GM19099 (cell line): Measurements from ENCODE around the gene VGF.
A peak's percentile ranks its signal among the peaks of the same experiment; 100 is the strongest.

Source experiments
- POLR2A ChIP-seq: IDR thresholded peaks from 3 replicates; pipeline ENCODE4 v1.6.1; 2011; ENCODE audit warnings: low read depth; ENCODE audit not compliant: insufficient read length; ENCODE audit errors: extremely low read depth

The VGF gene

GRCh38 chr7:101170617-101171441, 5.5 kb upstream of the VGF start:
- no peak for TF ChIP-seq POLR2A

GRCh38 chr7:101169838-101170551, 4.6 kb upstream of the VGF start:
- TF ChIP-seq POLR2A: no peak

- no peak for TF ChIP-seq POLR2A
These were observed 3.9 kb upstream of the VGF start for GRCh38 chr7:101169110-101169837.

GRCh38 chr7:101168412-101169049, 3.2 kb upstream of the VGF start:
- TF ChIP-seq POLR2A: no peak

GRCh38 chr7:101167645-101168411, 2.5 kb upstream of the VGF start:
- no peak for TF ChIP-seq POLR2A

- no peak for TF ChIP-seq POLR2A
These were observed 1.7 kb upstream of the VGF start for GRCh38 chr7:101166909-101167644.

GRCh38 chr7:101166648-101166908, 1.2 kb upstream of the VGF start:
- no peak for TF ChIP-seq POLR2A

GRCh38 chr7:101165958-101166647, 734 bp upstream of the VGF start:
- no peak for TF ChIP-seq POLR2A

GRCh38 chr7:101164071-101164840, 1.1 kb downstream of the VGF start:
- TF ChIP-seq POLR2A: no peak

- no peak for TF ChIP-seq POLR2A
These were observed 1.9 kb downstream of the VGF start for GRCh38 chr7:101163279-101164070.

GRCh38 chr7:101162551-101163278, 2.7 kb downstream of the VGF start:
- TF ChIP-seq POLR2A: peak; percentile 25
